SU-DHL-6 (cell line): ENCODE data around the gene SERPINB10.

Source experiments
- CTCF ChIP-seq: fragments of 200-600 bp; sonication (generic); IDR thresholded peaks from one replicate; pipeline ENCODE4 v1.5.1; 2017; ENCODE audit warnings: antibody characterized with exemption, mild to moderate bottlenecking, low read length, moderate library complexity; ENCODE audit not compliant: insufficient read depth, poor library complexity, severe bottlenecking
- EZH2phosphoT487 ChIP-seq: fragments of 200-600 bp; sonication (generic), shearing (Covaris generic); conservative IDR thresholded peaks from 2 replicates; pipeline ENCODE4 v1.6.1; 2018; ENCODE audit warnings: mild to moderate bottlenecking, antibody characterized with exemption, low read length, moderate library complexity, mixed read lengths

DNA sequence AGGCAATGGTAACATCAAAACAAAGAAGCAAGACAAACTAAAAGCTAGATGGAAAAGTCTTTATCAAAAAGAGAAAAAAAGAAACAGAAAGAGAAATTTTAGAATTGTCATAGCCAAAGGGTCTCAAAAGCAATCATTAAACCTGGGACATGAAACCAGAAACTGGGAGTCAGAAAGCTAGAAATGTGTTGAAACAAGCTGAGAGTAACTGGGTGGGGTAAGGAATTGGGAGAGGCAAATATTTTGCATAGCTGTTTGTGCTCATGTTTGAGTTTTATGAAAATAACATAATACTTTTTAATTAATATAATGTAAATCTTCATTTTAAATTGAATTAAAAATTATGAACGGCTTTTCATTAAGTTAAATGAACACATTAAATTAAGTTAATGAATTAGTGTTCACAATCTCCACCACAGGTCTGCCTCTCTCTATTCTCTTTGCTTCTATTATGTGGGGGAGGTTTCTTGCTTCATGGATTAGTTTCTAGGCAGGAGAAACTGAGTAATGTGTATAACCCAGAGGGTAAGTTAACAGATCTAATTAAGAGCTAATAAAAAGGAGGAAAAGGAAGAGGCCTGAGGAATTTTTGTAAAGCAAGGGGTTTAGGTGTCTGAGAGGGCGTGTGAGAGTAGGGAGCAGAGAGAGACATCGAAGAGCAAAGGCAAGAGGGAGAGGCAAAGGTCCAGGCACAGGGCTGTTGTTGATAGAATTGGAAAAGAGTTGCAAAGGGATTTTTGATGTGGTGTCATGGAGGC is 40.2 kb upstream of the SERPINB10 start:
- TF ChIP-seq CTCF = no peak
- TF ChIP-seq EZH2phosphoT487 = no peak
